K562 (cell line): ENCODE data around the gene NEMF. TPM values are rescaled to one million over a fixed set of nuclear protein-coding genes. Genes with fewer than 3 reads are reported as not detected.

Source experiments
- DMBX1 ChIP-seq: fragments of 250-450 bp; sonication (Bioruptor Pico); IDR thresholded peaks from 2 replicates; pipeline ENCODE4 v1.8.0; 2022; ENCODE audit warnings: inconsistent platforms, mild to moderate bottlenecking, moderate library complexity, borderline replicate concordance
- HMGN3 ChIP-seq: IDR thresholded peaks from 2 replicates; pipeline ENCODE4 v1.6.1; 2011; ENCODE audit warnings: borderline replicate concordance, low read depth, mild to moderate bottlenecking, mixed read lengths, low read length; ENCODE audit not compliant: insufficient read length; ENCODE audit errors: extremely low read depth
- KLF6 ChIP-seq: fragments of 250-450 bp; sonication (Bioruptor Pico); IDR thresholded peaks from 2 replicates; pipeline ENCODE4 v1.4.0; 2020; ENCODE audit warnings: mild to moderate bottlenecking, moderate library complexity, borderline replicate concordance
- MYNN ChIP-seq, 2 experiments: sonication (generic); formaldehyde crosslinking in 1 of 2; IDR thresholded peaks; 2 replicates each; pipeline versions ENCODE4 v1.5.0 to v1.6.1; 2016 to 2020; ENCODE audit warnings: antibody characterized with exemption in 1 of 2, missing genetic modification reagents in 1 of 2
- NR2C1 ChIP-seq, 2 experiments: fragments of 450-650 bp; IDR thresholded peaks; 2 replicates each; pipeline ENCODE4 v1.6.1; 2017; ENCODE audit warnings: mild to moderate bottlenecking in 2 of 2, antibody characterized with exemption in 1 of 2, inconsistent platforms in 1 of 2, missing compliant biosample characterization in 1 of 2, missing genetic modification characterization in 1 of 2
- TOE1 ChIP-seq, 2 experiments: fragments of 450-650 bp in 1 of 2; sonication (generic) in 1 of 2; formaldehyde crosslinking in 1 of 2; IDR thresholded peaks; 2 replicates each; pipeline versions ENCODE4 v1.7.1 to v1.8.0; 2016 to 2022; ENCODE audit warnings: borderline replicate concordance in 2 of 2, mild to moderate bottlenecking in 2 of 2, antibody characterized with exemption in 1 of 2, inconsistent platforms in 1 of 2, low read depth in 1 of 2, missing genetic modification reagents in 1 of 2, moderate library complexity in 1 of 2
- ZBTB8A ChIP-seq: fragments of 450-650 bp; IDR thresholded peaks from 2 replicates; pipeline ENCODE4 v1.6.1; 2018; ENCODE audit warnings: mild to moderate bottlenecking, moderate library complexity; ENCODE audit not compliant: partially characterized antibody
- ZNF12 ChIP-seq: sonication (generic); formaldehyde crosslinking; IDR thresholded peaks from 2 replicates; pipeline ENCODE4 v1.4.0; 2020; ENCODE audit warnings: mild to moderate bottlenecking, missing genetic modification reagents
- ZNF124 ChIP-seq: sonication (generic); formaldehyde crosslinking; IDR thresholded peaks from 2 replicates; pipeline ENCODE4 v1.8.1; 2022; ENCODE audit warnings: missing genetic modification reagents
- ZNF3 ChIP-seq: fragments of 250-450 bp; sonication (Bioruptor Pico); IDR thresholded peaks from 2 replicates; pipeline ENCODE4 v1.5.0; 2021; ENCODE audit warnings: mild to moderate bottlenecking, moderate library complexity
- ZNF609 ChIP-seq: sonication (generic); formaldehyde crosslinking; IDR thresholded peaks from 2 replicates; pipeline ENCODE4 v1.8.1; 2023; ENCODE audit warnings: missing genetic modification reagents, mild to moderate bottlenecking, borderline replicate concordance
- ZNF717 ChIP-seq: fragments of 250-450 bp; sonication (Bioruptor Pico); IDR thresholded peaks from 2 replicates; pipeline ENCODE4 v1.5.0; 2021
- polyA plus RNA-seq, 8 experiments: library from polyadenylated mRNA; depleted of rRNA in 4 of 8; stranded (reverse) in 5 of 8; unstranded in 3 of 8; fragments of >200 nt; fragmentation: Nextera tagmentation in 2 of 8; fragmentation: Illumina TruSeq in 1 of 8; extraction: Ambion mirVana in 2 of 8; extraction: Trizol in 1 of 8; gene quantifications; 2 replicates each; pipeline versions ENCODE4 v1.2.1 to v1.2.3, GENCODE V29; 2011 to 2014; ENCODE audit warnings: inconsistent platforms in 1 of 8, missing spikeins in 1 of 8
- total RNA-seq, 7 experiments: library from RNA; depleted of rRNA in 6 of 7; stranded (reverse); fragments of >200 nt in 6 of 7; fragmentation: Illumina TruSeq in 2 of 7; extraction: Trizol in 2 of 7; gene quantifications; 2 replicates each; pipeline versions ENCODE4 v1.2.1 to v1.2.3, GENCODE V29; 2011 to 2021; ENCODE audit warnings: low replicate concordance in 1 of 7
- TF ChIP-seq, protein P1 (sequence below): fragments of 200-800 bp; sonication (Bioruptor generic); IDR thresholded peaks from 2 replicates; pipeline ENCODE4 v1.6.1; 2016; ENCODE audit warnings: missing genetic modification characterization, missing compliant biosample characterization
- TF ChIP-seq, protein P2 (sequence below): sonication (generic); formaldehyde crosslinking; IDR thresholded peaks from 2 replicates; pipeline ENCODE4 v1.8.1; 2023; ENCODE audit warnings: mild to moderate bottlenecking, missing genetic modification reagents, moderate library complexity

NEMF gene
- total and polyA plus RNA-seq, 9 of the 15 experiments (the other 6 are each of a cell fraction or from before 2014, with no cell fraction given): 38.8 to 94.4 (median 61.0) TPM

GRCh38 chr14:49767571-49768300 lies 84.9 kb downstream of the NEMF start, which contains the start of gene KLHDC2 (continued):
- no peak for TF ChIP-seq TOE1 (IDR thresholded peaks at IDR 0.05; ENCODE audit: borderline replicate concordance)
- no peak for TF ChIP-seq TOE1 (CRISPR knock-in tag; IDR thresholded peaks at IDR 0.05; ENCODE audit: borderline replicate concordance, low read depth)
- no peak for TF ChIP-seq ZBTB8A
- no peak for TF ChIP-seq KLF6 (CRISPR knock-in tag)
- no peak for TF ChIP-seq NR2C1 (IDR thresholded peaks at IDR 0.05)
- TF ChIP-seq NR2C1 (tag; IDR thresholded peaks at IDR 0.05): no peak
- no peak for TF ChIP-seq ZNF12 (CRISPR knock-in tag)
- no peak for TF ChIP-seq HMGN3
- TF ChIP-seq ZNF609 (CRISPR knock-in tag): peak; percentile 58; the same call in 1 of the 2 replicates
- TF ChIP-seq, protein P1, sequence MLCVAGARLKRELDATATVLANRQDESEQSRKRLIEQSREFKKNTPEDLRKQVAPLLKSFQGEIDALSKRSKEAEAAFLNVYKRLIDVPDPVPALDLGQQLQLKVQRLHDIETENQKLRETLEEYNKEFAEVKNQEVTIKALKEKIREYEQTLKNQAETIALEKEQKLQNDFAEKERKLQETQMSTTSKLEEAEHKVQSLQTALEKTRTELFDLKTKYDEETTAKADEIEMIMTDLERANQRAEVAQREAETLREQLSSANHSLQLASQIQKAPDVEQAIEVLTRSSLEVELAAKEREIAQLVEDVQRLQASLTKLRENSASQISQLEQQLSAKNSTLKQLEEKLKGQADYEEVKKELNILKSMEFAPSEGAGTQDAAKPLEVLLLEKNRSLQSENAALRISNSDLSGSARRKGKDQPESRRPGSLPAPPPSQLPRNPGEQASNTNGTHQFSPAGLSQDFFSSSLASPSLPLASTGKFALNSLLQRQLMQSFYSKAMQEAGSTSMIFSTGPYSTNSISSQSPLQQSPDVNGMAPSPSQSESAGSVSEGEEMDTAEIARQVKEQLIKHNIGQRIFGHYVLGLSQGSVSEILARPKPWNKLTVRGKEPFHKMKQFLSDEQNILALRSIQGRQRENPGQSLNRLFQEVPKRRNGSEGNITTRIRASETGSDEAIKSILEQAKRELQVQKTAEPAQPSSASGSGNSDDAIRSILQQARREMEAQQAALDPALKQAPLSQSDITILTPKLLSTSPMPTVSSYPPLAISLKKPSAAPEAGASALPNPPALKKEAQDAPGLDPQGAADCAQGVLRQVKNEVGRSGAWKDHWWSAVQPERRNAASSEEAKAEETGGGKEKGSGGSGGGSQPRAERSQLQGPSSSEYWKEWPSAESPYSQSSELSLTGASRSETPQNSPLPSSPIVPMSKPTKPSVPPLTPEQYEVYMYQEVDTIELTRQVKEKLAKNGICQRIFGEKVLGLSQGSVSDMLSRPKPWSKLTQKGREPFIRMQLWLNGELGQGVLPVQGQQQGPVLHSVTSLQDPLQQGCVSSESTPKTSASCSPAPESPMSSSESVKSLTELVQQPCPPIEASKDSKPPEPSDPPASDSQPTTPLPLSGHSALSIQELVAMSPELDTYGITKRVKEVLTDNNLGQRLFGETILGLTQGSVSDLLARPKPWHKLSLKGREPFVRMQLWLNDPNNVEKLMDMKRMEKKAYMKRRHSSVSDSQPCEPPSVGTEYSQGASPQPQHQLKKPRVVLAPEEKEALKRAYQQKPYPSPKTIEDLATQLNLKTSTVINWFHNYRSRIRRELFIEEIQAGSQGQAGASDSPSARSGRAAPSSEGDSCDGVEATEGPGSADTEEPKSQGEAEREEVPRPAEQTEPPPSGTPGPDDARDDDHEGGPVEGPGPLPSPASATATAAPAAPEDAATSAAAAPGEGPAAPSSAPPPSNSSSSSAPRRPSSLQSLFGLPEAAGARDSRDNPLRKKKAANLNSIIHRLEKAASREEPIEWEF (CRISPR knock-in tag): no peak
- no peak for TF ChIP-seq ZNF717 (CRISPR knock-in tag)
- TF ChIP-seq ZNF124 (CRISPR knock-in tag): no peak
- no peak for TF ChIP-seq MYNN (IDR thresholded peaks at IDR 0.05)
- no peak for TF ChIP-seq MYNN (CRISPR knock-in tag; IDR thresholded peaks at IDR 0.05)
- no peak for TF ChIP-seq ZNF3 (CRISPR knock-in tag)
- TF ChIP-seq DMBX1 (CRISPR knock-in tag): no peak
- TF ChIP-seq, protein P2, sequence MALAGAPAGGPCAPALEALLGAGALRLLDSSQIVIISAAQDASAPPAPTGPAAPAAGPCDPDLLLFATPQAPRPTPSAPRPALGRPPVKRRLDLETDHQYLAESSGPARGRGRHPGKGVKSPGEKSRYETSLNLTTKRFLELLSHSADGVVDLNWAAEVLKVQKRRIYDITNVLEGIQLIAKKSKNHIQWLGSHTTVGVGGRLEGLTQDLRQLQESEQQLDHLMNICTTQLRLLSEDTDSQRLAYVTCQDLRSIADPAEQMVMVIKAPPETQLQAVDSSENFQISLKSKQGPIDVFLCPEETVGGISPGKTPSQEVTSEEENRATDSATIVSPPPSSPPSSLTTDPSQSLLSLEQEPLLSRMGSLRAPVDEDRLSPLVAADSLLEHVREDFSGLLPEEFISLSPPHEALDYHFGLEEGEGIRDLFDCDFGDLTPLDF: 0 out of 2 replicates have a peak, but pooled peaks have one; percentile 41
